GM23248 (cell line): ENCODE data around the gene SLC19A1.

ENCODE experiments used
- EZH2 ChIP-seq: fragments of 200-600 bp; sonication (generic); IDR thresholded peaks from 2 replicates; pipeline ENCODE4 v1.6.1; 2018; ENCODE audit warnings: antibody characterized with exemption, mild to moderate bottlenecking; ENCODE audit not compliant: insufficient read depth, poor library complexity, severe bottlenecking
- EZH2phosphoT487 ChIP-seq: fragments of 200-600 bp; sonication (generic); IDR thresholded peaks from 2 replicates; pipeline ENCODE4 v1.6.1; 2018; ENCODE audit warnings: antibody characterized with exemption, moderate library complexity, mild to moderate bottlenecking, low read depth; ENCODE audit not compliant: insufficient read depth

DNA sequence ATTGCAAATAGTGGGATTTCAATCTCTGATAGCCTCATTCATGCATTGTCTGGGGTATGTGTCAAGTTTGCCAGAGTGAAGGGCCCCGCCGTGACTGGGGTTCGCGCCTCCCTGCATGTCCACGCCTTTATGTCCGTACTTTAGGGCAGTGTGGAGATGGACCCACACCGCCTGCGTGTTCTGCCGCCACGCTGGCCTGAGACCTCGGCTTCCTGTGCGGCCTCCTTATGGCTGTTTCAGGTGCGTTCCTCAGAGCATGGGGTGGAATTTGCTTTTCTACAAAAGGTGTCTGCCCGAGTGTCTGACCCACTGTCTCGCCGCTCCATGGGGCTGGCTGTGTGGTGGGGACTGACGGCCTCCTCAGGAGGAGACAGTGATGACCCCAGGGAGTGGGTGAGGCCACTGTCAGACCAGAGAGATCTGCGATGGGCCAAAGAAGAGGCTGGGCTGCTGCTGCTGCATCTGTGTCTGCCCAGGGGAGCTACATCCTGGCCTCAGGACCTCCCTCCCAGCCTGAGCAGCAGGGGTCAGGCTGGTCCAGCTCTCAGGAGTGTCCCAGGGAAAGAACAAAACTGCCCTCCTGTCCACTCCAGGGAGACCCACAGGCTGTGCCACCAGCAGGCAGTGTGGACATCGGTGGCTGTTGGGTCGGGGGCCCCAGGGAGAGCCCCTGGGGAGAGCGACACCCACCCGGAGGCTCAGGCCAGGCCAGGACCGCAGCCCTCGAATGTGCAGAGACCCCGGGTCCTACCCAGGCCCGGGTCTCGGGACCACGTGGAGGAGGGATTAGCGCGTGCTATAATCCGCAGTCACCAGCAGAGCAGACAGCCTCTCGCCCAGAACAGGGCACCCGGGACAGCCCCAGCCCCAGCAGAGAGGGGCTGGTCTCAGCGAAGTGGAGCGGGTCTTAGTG is 9.8 kb upstream of the SLC19A1 start:
- TF ChIP-seq EZH2phosphoT487 (no peak), EZH2 (no peak)
